GM23338 (cell line): Measurements from ENCODE around the gene PRSS36. TPM values are rescaled to one million over a fixed set of nuclear protein-coding genes. Genes with fewer than 3 reads are reported as not detected.
A peak's percentile ranks its signal among the peaks of the same experiment; 100 is the strongest.

Experiments used
- ATAC-seq: fragments of 200-7000 bp; cut with Tn5 transposase; 3 replicates; pipeline ENCODE4 v1.9.1; 2020
- DNase-seq: peaks from one replicate; pipeline ENCODE4 v3.0.0-alpha.2; 2015; ENCODE audit warnings: low spot score
- H2AFZ ChIP-seq: fragments of 200-600 bp; sonication (generic); 2 replicates; pipeline ENCODE4 v1.8.0; 2016; ENCODE audit warnings: antibody characterized with exemption, mild to moderate bottlenecking, moderate library complexity
- H3F3A ChIP-seq: fragments of 200-600 bp; sonication (generic); replicated peaks from 2 replicates; pipeline ENCODE4 v1.8.0; 2017; ENCODE audit warnings: antibody characterized with exemption, mixed run types, low read depth
- H3K27ac ChIP-seq: fragments of 200-600 bp; sonication (generic); 2 replicates; pipeline ENCODE4 v1.6.1; 2016; ENCODE audit warnings: low read depth
- H3K27me3 ChIP-seq: fragments of 200-600 bp; sonication (generic); 2 replicates; pipeline ENCODE4 v1.8.0; 2016; ENCODE audit warnings: mild to moderate bottlenecking, mixed run types, moderate library complexity; ENCODE audit not compliant: insufficient read depth
- H3K36me3 ChIP-seq: fragments of 200-600 bp; sonication (generic); 2 replicates; pipeline ENCODE4 v1.8.0; 2016; ENCODE audit warnings: mild to moderate bottlenecking; ENCODE audit not compliant: insufficient read depth
- H3K4me1 ChIP-seq: fragments of 200-600 bp; sonication (generic); 2 replicates; pipeline ENCODE4 v1.8.0; 2016; ENCODE audit warnings: mild to moderate bottlenecking, moderate library complexity; ENCODE audit not compliant: insufficient read depth
- H3K4me2 ChIP-seq: fragments of 200-600 bp; sonication (generic); 2 replicates; pipeline ENCODE4 v1.7.1; 2017; ENCODE audit warnings: mixed run types
- H3K4me3 ChIP-seq: fragments of 200-600 bp; sonication (generic); 2 replicates; pipeline ENCODE4 v1.6.1; 2016; ENCODE audit warnings: mixed run types
- H3K79me2 ChIP-seq: fragments of 200-600 bp; sonication (generic); replicated peaks from 2 replicates; pipeline ENCODE4 v1.8.0; 2017; ENCODE audit warnings: mild to moderate bottlenecking; ENCODE audit not compliant: insufficient read depth
- H3K9me2 ChIP-seq: fragments of 200-600 bp; sonication (generic); 2 replicates; pipeline ENCODE4 v1.8.0; 2017; ENCODE audit not compliant: insufficient read depth
- H4K20me1 ChIP-seq: fragments of 200-600 bp; sonication (generic); replicated peaks from 2 replicates; pipeline ENCODE4 v1.8.0; 2017; ENCODE audit warnings: mild to moderate bottlenecking; ENCODE audit not compliant: insufficient read depth
- H3K27ac Mint-ChIP-seq: 2 replicates; pipeline ENCODE4 v1.8.0; 2020; ENCODE audit warnings: inconsistent platforms, mild to moderate bottlenecking, moderate library complexity, mixed read lengths
- H3K27me3 Mint-ChIP-seq: 3 replicates; pipeline ENCODE4 v1.8.0; 2022; ENCODE audit warnings: low read depth, mild to moderate bottlenecking, moderate library complexity, mixed read lengths, inconsistent platforms; ENCODE audit not compliant: insufficient read depth, poor library complexity
- H3K36me3 Mint-ChIP-seq: 3 replicates; pipeline ENCODE4 v1.8.0; 2021; ENCODE audit warnings: low read depth, mild to moderate bottlenecking, inconsistent platforms, moderate library complexity, mixed read lengths
- H3K4me1 Mint-ChIP-seq: 3 replicates; pipeline ENCODE4 v1.8.0; 2020; ENCODE audit warnings: mild to moderate bottlenecking, inconsistent platforms, mixed read lengths
- H3K4me3 Mint-ChIP-seq: 3 replicates; pipeline ENCODE4 v1.8.0; 2021; ENCODE audit warnings: moderate library complexity, mild to moderate bottlenecking, inconsistent platforms, mixed read lengths
- H3K9me3 Mint-ChIP-seq: 3 replicates; pipeline ENCODE4 v1.8.0; 2020; ENCODE audit warnings: moderate library complexity, mild to moderate bottlenecking, inconsistent platforms, mixed read lengths
- CREB1 ChIP-seq: fragments of 250-450 bp; sonication (Bioruptor Pico); IDR thresholded peaks from 2 replicates; pipeline ENCODE4 v1.5.0; 2020; ENCODE audit warnings: low read depth, mild to moderate bottlenecking, moderate library complexity
- CTCF ChIP-seq, 2 experiments: fragments of 200-600 bp in 1 of 2; sonication (generic) in 1 of 2; conservative IDR thresholded peaks; 2 replicates each; pipeline versions ENCODE4 v1.5.1 to v1.6.1; 2016 to 2017; ENCODE audit warnings: antibody characterized with exemption in 2 of 2, low read depth in 2 of 2, mild to moderate bottlenecking in 2 of 2, moderate library complexity in 1 of 2
- JUNB ChIP-seq: IDR thresholded peaks from one replicate; pipeline ENCODE4 v1.6.1; 2016; ENCODE audit warnings: antibody characterized with exemption; ENCODE audit not compliant: unreplicated experiment
- POLR2AphosphoS5 ChIP-seq: IDR thresholded peaks from 2 replicates; pipeline ENCODE4 v1.6.1; 2016; ENCODE audit warnings: antibody characterized with exemption, low read depth
- STAT1 ChIP-seq: IDR thresholded peaks from one replicate; pipeline ENCODE4 v1.6.1; 2016; ENCODE audit warnings: antibody characterized with exemption; ENCODE audit not compliant: unreplicated experiment
- ZNF114 ChIP-seq: fragments of 250-450 bp; sonication (Bioruptor Pico); IDR thresholded peaks from 2 replicates; pipeline ENCODE4 v1.5.0; 2020; ENCODE audit warnings: mild to moderate bottlenecking, moderate library complexity
- ZNF331 ChIP-seq: fragments of 250-450 bp; sonication (Bioruptor Pico); IDR thresholded peaks from 2 replicates; pipeline ENCODE4 v1.5.0; 2020; ENCODE audit warnings: low read depth, mild to moderate bottlenecking, moderate library complexity
- polyA plus RNA-seq: library from polyadenylated mRNA; unstranded; fragments of >200 nt; fragmentation: Nextera tagmentation; extraction: Ambion mirVana; gene quantifications from 2 replicates; pipeline ENCODE4 v1.2.1, GENCODE V29; 2016
- total RNA-seq: library from RNA; depleted of rRNA; stranded (reverse); fragments of >200 nt; shearing (Covaris generic); gene quantifications from 2 replicates; pipeline ENCODE4 v1.2.3, GENCODE V29; 2014

Gene PRSS36
- total and polyA plus RNA-seq, 2 experiments from 2014 or later: 0.91 to 1.4 TPM

- H3K4me2 ChIP-seq: peak overlapping the region; percentile 79
- Mint-ChIP-seq H3K27ac (peak overlapping the region; percentile 98), H3K27me3 (peaks cover 28% of the 10 kb centered on the region), H3K9me3 (no peaks in the 10 kb centered on the region; the same call in 2 of the 3 replicates), H3K4me3 (peak overlapping the region; percentile 94), H3K4me1 (peaks cover 67% of the 10 kb centered on the region), H3K36me3 (peaks cover 37% of the 10 kb centered on the region)
- H3K4me3 ChIP-seq: peak overlapping the region; percentile 94
- ATAC-seq: peak; percentile 5
- no peaks in the 10 kb centered on the region; the same call in 1 of the 2 replicates for H4K20me1 ChIP-seq
- TF ChIP-seq CTCF (conservative IDR thresholded peaks at IDR 0.05; ENCODE audit: low read depth in 2 of 2) (no peak), ZNF331 (CRISPR knock-in tag) (no peak), POLR2AphosphoS5 (peak; percentile 5; the same call in 1 of the 2 replicates), STAT1 (no peak), CREB1 (CRISPR knock-in tag) (no peak)
- H3K27ac ChIP-seq: peak overlapping the region; percentile 97
- H3F3A ChIP-seq: peaks cover 3% of the 10 kb centered on the region; the same call in 1 of the 2 replicates
- no peak overlapping the region for H2AFZ ChIP-seq
- peak; percentile 61 for DNase-seq
- no peaks in the 10 kb centered on the region for H3K27me3 ChIP-seq
- no peaks in the 10 kb centered on the region for H3K9me2 ChIP-seq
- peaks cover 37% of the 10 kb centered on the region for H3K4me1 ChIP-seq
- H3K79me2 ChIP-seq: peaks cover 8% of the 10 kb centered on the region; the same call in 1 of the 2 replicates
- peaks cover 9% of the 10 kb centered on the region for H3K36me3 ChIP-seq
These were observed 15.7 kb downstream of the PRSS36 start for GRCh38 chr16:31134091-31134571.

GRCh38 chr16:31133046-31133501, 16.8 kb downstream of the PRSS36 start:
- H3F3A ChIP-seq: peaks cover 3% of the 10 kb centered on the region; the same call in 1 of the 2 replicates
- peaks cover 9% of the 10 kb centered on the region for H3K36me3 ChIP-seq
- DNase-seq (no peak), ATAC-seq (no peak)
- H3K4me3 Mint-ChIP-seq: peak overlapping the region; percentile 94
- H3K27me3 Mint-ChIP-seq: peaks cover 27% of the 10 kb centered on the region
- peaks cover 29% of the 10 kb centered on the region for H3K4me1 ChIP-seq
- H3K36me3 Mint-ChIP-seq: peaks cover 38% of the 10 kb centered on the region
- H2AFZ ChIP-seq: no peak overlapping the region
- TF ChIP-seq JUNB (no peak), ZNF114 (CRISPR knock-in tag) (no peak), CREB1 (CRISPR knock-in tag) (no peak), STAT1 (no peak)
- peaks cover 56% of the 10 kb centered on the region for H3K4me1 Mint-ChIP-seq
- H3K9me2 ChIP-seq: no peaks in the 10 kb centered on the region
- no peaks in the 10 kb centered on the region; the same call in 1 of the 2 replicates for H4K20me1 ChIP-seq
- peaks cover 8% of the 10 kb centered on the region; the same call in 1 of the 2 replicates for H3K79me2 ChIP-seq
- no peaks in the 10 kb centered on the region for H3K27me3 ChIP-seq
- peak overlapping the region; percentile 98 for H3K27ac Mint-ChIP-seq
- no peaks in the 10 kb centered on the region; the same call in 2 of the 3 replicates for H3K9me3 Mint-ChIP-seq
- H3K27ac ChIP-seq: no peak overlapping the region
- no peak overlapping the region for H3K4me2 ChIP-seq
- no peak overlapping the region; the same call in 1 of the 2 replicates for H3K4me3 ChIP-seq
